Esophagus muscularis mucosa (tissue), 4 donors: ENCODE results near the gene PREP. TPM values are rescaled to one million over a fixed set of nuclear protein-coding genes. Genes with fewer than 3 reads are reported as not detected.

ENCODE experiments used
- DNase-seq: peaks from one replicate; pipeline ENCODE4 v3.0.0-alpha.2; 2017; ENCODE audit errors: extremely low spot score
- H3K27ac ChIP-seq, 4 donors: fragments of 200-600 bp; sonication (generic); replicated peaks in 1 of 4; 1 replicate in 3 of 4; 2 replicates in 1 of 4; pipeline ENCODE4 v1.5.1; 2016 to 2019; ENCODE audit warnings: mild to moderate bottlenecking in 1 of 4
- H3K27me3 ChIP-seq, 4 donors: fragments of 200-600 bp; sonication (generic); one replicate each; pipeline versions ENCODE4 v1.5.1 to v1.6.0; 2016 to 2019
- H3K36me3 ChIP-seq, 4 donors: fragments of 200-600 bp; sonication (generic); one replicate each; pipeline ENCODE4 v1.5.1; 2016 to 2019
- H3K4me1 ChIP-seq, 4 donors: fragments of 200-600 bp; sonication (generic); one replicate each; pipeline ENCODE4 v1.5.1; 2016 to 2019
- H3K4me3 ChIP-seq, 4 donors: fragments of 200-600 bp; sonication (generic); 1 replicate in 2 of 4; 2 replicates in 2 of 4; pipeline ENCODE4 v1.5.1; 2016 to 2019; ENCODE audit warnings: mild to moderate bottlenecking in 4 of 4, moderate library complexity in 1 of 4
- H3K9me3 ChIP-seq, 4 donors: fragments of 200-600 bp; sonication (generic); 1 replicate in 3 of 4; 2 replicates in 1 of 4; pipeline ENCODE4 v1.5.1; 2016 to 2019
- CTCF ChIP-seq, 3 experiments: fragments of 200-600 bp in 2 of 3; fragments of 450-650 bp in 1 of 3; sonication (generic) in 2 of 3; IDR thresholded peaks; one replicate each; pipeline ENCODE4 v1.5.1; 2017 to 2019; ENCODE audit warnings: antibody characterized with exemption in 3 of 3, mild to moderate bottlenecking in 2 of 3, moderate library complexity in 1 of 3
- EP300 ChIP-seq: sonication (generic); formaldehyde crosslinking; IDR thresholded peaks from one replicate; pipeline ENCODE4 v1.6.1; 2017; ENCODE audit warnings: antibody characterized with exemption
- POLR2A ChIP-seq: fragments of 450-650 bp; IDR thresholded peaks from one replicate; pipeline ENCODE4 v1.6.1; 2017; ENCODE audit warnings: antibody characterized with exemption, moderate library complexity, mild to moderate bottlenecking, low read depth
- POLR2AphosphoS5 ChIP-seq, 2 donors: sonication (generic); formaldehyde crosslinking; IDR thresholded peaks; one replicate each; pipeline ENCODE4 v1.6.1; 2017; ENCODE audit warnings: antibody characterized with exemption in 2 of 2
- WGBS: methylation state at CpG from one replicate; pipeline ENCODE4 v1.1.5; 2018; 5-methylcytosine and 5-hydroxymethylcytosine counted together
- intact Hi-C: fragments of 100-400 bp; cut with DNase I; formaldehyde crosslinking; loops from one replicate; pipeline ENCODE4 v1.15.1; 2023
- total RNA-seq, 4 donors: library from RNA; depleted of rRNA; stranded (reverse); fragments of >200 nt; gene quantifications; one replicate each; pipeline versions ENCODE4 v1.1.0 to v1.2.1, GENCODE V29; 2016

The PREP gene
- total RNA-seq, 4 donors from 2014 or later, result 17.9 to 21.6 (median 19.0) TPM

- TF ChIP-seq POLR2A (no peak), POLR2AphosphoS5 (IDR thresholded peaks at IDR 0.05) (no peak), CTCF (IDR thresholded peaks at IDR 0.05) (no peak)
- H3K36me3 ChIP-seq, result peaks cover 37 to 88% (median 63%) of the 10 kb centered on the region in 4 donors
- no peak for DNase-seq
- intact Hi-C loops, result no loop called here
- H3K4me3 ChIP-seq, result no peak overlapping the region
- H3K9me3 ChIP-seq, result no peaks in the 10 kb centered on the region
- H3K27ac ChIP-seq, result no peak overlapping the region
- H3K27me3 ChIP-seq, result no peaks in the 10 kb centered on the region
- no peaks in the 10 kb centered on the region for H3K4me1 ChIP-seq
- WGBS, result 91% methylated on average over 3 of the region's 3 CpGs
Observed at GRCh38 chr6:105279463-105279862, 123.4 kb downstream of the PREP start.

GRCh38 chr6:105278813-105279212 is 124.1 kb downstream of the PREP start:
- Histone ChIP-seq H3K9me3 (no peaks in the 10 kb centered on the region), H3K27me3 (no peaks in the 10 kb centered on the region)
- 96% methylated on average over 3 of the region's 3 CpGs for WGBS

DNA sequence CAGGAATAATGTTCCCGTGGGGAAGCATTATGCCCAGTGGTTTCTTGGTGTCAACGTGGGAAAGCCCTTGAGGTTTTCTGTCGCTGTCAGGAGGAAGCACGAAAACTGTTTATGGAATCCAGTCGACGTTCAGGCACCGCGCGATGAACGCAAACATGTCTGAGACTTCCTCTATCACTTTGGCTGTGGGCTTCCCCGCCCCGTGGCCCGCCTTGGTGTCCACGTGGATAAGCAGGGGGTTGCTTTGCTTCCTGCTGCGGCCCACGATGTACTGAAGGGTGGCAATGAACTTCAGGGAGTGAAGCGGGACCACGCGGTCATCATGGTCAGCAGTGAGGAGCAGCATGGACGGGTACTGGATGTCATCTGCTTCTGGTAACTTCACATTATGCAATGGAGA is 124.8 kb downstream of the PREP start:
- H3K27me3 ChIP-seq, result no peaks in the 10 kb centered on the region
- no peak overlapping the region for H3K4me3 ChIP-seq
- peaks cover 37 to 82% (median 57%) of the 10 kb centered on the region in 4 donors for H3K36me3 ChIP-seq
- peaks cover 0 to 3% (median 0%) of the 10 kb centered on the region in 4 donors for H3K4me1 ChIP-seq
- intact Hi-C loops, result no loop called here
- 92% methylated on average over 13 of the region's 20 CpGs for WGBS
- TF ChIP-seq POLR2AphosphoS5 (IDR thresholded peaks at IDR 0.05), result no peak
- TF ChIP-seq CTCF (IDR thresholded peaks at IDR 0.05), result no peak
- no peak for TF ChIP-seq EP300
- no peak for TF ChIP-seq POLR2A
- no peaks in the 10 kb centered on the region for H3K9me3 ChIP-seq
- DNase-seq, result peak; percentile 68
- no peak overlapping the region for H3K27ac ChIP-seq

More at GRCh38 chr6:105278813-105279212, 124.1 kb downstream of the PREP start:
- Histone ChIP-seq H3K27ac (no peak overlapping the region), H3K36me3 (peaks cover 37 to 83% (median 59%) of the 10 kb centered on the region in 4 donors), H3K4me3 (no peak overlapping the region), H3K4me1 (no peaks in the 10 kb centered on the region)
- DNase-seq, result no peak
- intact Hi-C loops, result no loop called here
- TF ChIP-seq EP300 (no peak), POLR2A (no peak)

- peaks cover 0 to 3% (median 0%) of the 10 kb centered on the region in 4 donors for H3K4me1 ChIP-seq
- intact Hi-C loops, result no loop called here
- H3K4me3 ChIP-seq, result no peak overlapping the region
- 99% methylated on average over 3 of the region's 3 CpGs for whole genome bisulfite sequencing
- H3K27ac ChIP-seq, result no peak overlapping the region
- TF ChIP-seq POLR2A, result no peak
- no peak for TF ChIP-seq POLR2AphosphoS5 (IDR thresholded peaks at IDR 0.05)
- no peak for TF ChIP-seq EP300
- TF ChIP-seq CTCF (IDR thresholded peaks at IDR 0.05), result no peak
- peaks cover 31 to 65% (median 41%) of the 10 kb centered on the region in 4 donors for H3K36me3 ChIP-seq
- no peaks in the 10 kb centered on the region for H3K27me3 ChIP-seq
- DNase-seq, result no peak
- H3K9me3 ChIP-seq, result no peaks in the 10 kb centered on the region
Observed at GRCh38 chr6:105276374-105276773, 126.5 kb downstream of the PREP start.

GRCh38 chr6:105275542-105275941 is 127.3 kb downstream of the PREP start:
- TF ChIP-seq POLR2A (no peak), EP300 (no peak), POLR2AphosphoS5 (IDR thresholded peaks at IDR 0.05) (no peak), CTCF (IDR thresholded peaks at IDR 0.05) (no peak)
- Histone ChIP-seq H3K27ac (no peak overlapping the region), H3K27me3 (no peaks in the 10 kb centered on the region), H3K36me3 (peaks cover 23 to 57% (median 37%) of the 10 kb centered on the region in 4 donors), H3K4me1 (peaks cover 0 to 3% (median 0%) of the 10 kb centered on the region in 4 donors), H3K9me3 (no peaks in the 10 kb centered on the region), H3K4me3 (no peak overlapping the region)
- intact Hi-C loops, result no loop called here
- DNase-seq, result no peak
- 93% methylated on average over 2 of the region's 2 CpGs for WGBS
